ENCODE results near the gene SLC38A10.

The SLC38A10 gene

DNA sequence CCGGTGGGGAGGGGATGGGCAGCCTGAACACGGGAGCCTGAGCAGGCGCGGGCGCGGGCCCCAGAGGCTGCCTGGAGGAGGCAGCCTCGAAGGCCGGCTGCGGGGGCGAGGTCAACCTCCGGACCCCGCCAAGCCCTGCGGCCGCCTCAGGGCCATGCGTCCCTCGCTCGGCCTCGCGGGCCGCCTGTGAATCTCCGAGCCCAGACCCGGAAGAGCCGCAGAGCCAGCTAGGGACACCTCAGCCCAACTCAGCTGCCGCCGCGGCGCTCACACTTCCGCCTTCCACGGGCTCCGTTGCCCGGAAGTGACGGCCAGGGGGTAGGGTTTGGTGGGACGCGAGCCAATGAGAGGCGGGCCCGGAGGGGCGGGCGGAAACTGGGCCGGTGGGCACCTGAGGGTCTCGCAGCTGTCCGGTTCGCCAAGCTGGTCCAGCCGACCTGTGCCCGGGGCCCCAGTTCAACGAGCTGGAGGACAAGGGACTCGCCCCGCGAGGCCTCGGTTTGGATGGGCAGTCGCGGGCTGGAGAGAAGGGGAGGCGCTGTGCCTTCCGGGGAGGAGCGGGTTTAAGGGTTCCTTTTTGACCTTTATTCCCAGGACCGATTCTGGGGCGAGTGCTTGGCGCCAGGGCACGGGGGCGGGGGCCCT, at the start of gene SLC38A10:
Gene SLC38A10 (minus strand): TSS at position 277 of the 645 bp plus-strand sequence. CDS start 386 bp downstream, outside the sequence.
- intact Hi-C loops (cut with DNase I) = no loop called here
- peak; percentile 87 to 99 (median 93) for DNase-seq

DNA sequence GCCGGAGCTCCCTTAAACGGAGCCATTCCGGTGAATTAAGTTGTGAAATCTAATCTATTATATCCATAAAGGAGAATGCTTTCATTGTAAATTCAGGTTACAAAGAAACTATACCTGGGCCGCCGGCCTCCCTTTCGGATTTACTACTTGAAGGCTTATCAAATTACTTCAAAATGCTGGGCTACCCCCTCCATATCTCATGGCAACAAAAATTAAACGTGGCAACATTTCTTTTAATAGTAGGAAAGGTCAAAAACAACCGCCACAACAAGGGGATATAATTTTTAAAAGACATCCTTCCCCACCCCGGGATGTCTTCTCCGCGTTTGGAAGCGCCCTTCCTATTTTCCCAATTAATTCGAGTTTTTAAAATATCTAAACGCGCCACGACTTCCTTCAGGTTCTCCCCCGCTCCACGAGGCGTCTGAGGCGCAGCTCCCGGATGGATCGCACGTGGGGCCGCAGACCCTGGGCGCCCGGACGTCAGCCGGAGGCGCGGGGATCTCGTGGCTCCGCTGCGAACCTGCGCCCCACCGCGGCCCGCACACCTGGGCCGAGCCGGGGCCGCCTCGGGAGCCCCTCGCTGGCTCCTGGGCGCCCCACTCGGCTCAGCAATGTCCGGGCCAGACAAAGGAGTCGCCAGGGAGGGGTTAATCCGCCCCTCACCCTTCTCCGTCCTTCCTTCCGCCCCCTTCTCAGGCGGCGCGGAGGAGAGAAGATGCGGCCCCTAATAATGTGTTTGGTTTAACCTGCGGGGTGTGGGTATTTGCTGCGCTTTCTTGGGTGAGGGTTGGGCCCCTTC, 47.4 kb upstream of the SLC38A10 start:
- intact Hi-C loops (cut with DNase I) = no loop called here
- no peak for DNase-seq

DNA sequence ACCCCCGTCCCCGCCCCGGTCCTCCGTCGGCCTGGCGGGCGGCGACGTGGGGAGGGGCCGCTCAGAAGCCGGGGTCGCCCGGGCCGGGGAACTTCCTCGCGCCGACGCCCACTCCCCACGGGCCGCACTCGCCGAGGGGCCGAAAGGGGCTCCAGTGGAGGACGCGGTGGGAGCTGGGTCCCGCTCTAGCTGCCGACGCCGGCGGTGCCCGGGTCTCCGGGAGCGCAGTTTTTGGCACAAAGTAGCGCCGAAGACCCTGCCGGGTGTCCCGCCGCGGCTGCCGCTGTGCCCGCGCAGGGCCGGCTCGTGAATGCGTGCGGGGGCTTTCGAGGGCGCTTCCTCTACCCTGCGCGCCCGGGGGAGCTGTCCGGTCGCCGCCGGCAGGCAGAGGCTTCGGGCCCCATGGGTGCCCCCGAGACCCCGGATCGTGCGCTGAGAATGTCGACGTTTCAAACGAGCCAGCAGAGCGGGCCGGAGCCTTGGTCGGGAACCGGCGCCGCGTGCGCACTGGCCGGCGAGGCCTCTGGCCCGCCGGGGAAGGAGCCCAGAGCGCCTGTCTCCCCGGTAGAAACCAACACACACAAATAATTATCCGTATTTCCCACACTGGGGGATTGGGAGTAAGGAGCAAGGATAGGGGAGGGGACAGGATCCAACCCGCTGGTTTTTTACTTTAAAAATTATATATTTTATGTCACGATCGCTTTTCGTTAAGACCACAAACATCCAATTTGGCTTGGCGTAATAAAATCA, 46.6 kb upstream of the SLC38A10 start:
- no peak for DNase-seq
- intact Hi-C loops (cut with DNase I) = no loop called here

DNA sequence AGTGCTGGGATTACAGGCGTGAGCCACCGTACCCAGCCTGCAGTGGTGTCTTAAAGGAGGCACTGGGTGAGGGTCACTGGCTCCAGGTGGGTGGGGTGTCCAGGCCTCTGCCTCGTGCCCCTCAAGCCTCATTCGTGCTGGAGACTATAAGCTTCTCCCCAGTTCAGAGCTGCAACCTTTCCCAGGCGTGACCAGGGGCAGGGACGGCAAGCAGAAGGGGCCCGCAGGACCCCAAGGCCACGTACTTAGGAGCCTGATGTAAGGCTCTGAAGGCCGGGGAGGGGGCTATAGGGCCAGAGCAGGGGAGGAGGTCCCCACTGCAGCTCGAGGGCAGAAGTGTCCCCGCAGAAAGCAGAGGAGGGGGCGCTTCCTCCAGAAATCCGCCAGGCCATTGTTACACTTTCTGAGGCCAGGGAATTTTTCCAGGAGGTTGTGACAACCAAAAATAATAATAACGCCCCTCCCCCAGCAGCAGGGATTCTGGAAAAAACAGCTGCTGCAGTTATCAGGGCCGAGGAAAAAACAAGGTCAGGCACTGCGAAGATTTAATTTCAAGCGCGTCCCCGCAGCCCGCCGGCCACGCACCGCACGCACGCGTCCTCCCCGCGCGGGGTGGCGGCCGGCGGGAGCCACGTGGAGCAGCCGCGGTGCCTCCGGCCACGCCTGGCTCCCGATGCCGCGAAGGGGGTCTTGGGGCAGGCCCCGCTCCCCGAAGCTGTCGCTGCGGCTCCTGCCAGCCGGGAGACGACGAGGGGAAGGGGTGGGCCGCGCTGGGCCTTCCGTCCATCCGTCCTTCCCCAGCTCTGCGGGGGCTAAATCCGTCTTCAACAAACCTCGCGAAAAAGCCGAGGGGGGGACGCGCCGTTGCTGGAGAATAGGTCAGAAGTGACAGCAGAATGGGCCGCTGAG, 45.8 kb upstream of the SLC38A10 start:
- DNase-seq = no peak
- intact Hi-C loops (cut with DNase I) = no loop called here

DNA sequence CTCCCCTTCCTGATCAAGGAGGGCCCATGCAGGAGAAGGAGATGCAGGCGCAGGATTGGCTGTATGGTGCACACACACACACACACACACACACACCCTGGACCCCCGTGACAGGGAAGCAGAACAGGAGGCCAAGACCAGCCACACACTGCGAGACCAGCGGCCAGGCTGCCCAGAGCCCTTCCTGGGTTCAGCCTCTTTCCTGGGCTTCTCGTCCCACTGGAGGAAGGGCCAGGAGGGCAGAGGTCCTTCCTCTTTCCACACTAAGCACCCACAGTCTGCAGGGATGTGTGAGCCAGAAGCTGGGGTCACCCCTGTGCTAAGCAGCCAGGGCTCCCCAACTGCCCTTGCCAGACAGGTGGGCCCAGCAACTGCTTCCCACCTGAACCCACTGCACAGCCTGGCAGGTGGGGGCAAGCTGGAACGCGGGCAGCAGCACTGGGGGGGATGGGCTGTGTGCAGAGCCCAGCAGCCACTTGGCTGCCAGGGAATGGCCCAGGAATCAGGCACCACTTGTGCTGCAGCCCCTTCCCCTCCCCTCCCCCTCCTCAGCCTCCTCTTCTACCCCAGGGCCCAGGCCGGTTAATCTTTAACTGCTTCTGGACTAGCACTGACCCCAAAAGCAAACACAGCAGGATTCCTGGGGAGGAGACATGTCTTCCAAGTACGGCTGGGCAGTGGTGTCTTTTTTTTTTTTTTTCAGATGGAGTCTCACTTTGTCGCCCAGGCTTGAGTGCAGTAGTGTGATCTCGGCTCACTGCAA, 44.6 kb upstream of the SLC38A10 start:
- DNase-seq = no peak
- intact Hi-C loops (cut with DNase I) = no loop called here

DNA sequence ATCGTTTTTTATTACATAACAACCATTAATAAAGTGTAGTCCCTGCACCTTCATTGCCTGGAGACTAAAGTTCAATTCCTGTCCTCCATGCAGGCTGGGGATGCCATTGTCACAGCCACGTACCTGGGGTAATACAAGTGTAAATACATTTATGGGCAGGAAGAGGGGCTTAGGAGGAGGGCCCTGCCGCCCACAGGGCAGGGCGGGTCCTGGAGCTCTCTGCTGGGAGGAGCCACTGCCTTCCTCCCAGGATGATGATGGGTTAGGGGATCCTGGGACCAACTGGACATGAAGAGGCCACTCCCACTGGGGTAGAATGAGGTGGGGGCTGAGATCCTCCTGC, 44.1 kb upstream of the SLC38A10 start:
- no peak for DNase-seq
- intact Hi-C loops (cut with DNase I) = no loop called here

GRCh38 chr17:81338274-81339190, 43.4 kb upstream of the SLC38A10 start:
- intact Hi-C loops (cut with DNase I) = no loop called here

GRCh38 chr17:81337476-81337879, 42.4 kb upstream of the SLC38A10 start:
- intact Hi-C loops (cut with DNase I) = no loop called here

More at GRCh38 chr17:81338274-81339190, 43.4 kb upstream of the SLC38A10 start:
- DNase-seq = no peak

GRCh38 chr17:81336930-81337325, 41.8 kb upstream of the SLC38A10 start:
- intact Hi-C loops (cut with DNase I) = no loop called here
- DNase-seq = no peak

More at GRCh38 chr17:81337476-81337879, 42.4 kb upstream of the SLC38A10 start:
- DNase-seq = no peak

DNA sequence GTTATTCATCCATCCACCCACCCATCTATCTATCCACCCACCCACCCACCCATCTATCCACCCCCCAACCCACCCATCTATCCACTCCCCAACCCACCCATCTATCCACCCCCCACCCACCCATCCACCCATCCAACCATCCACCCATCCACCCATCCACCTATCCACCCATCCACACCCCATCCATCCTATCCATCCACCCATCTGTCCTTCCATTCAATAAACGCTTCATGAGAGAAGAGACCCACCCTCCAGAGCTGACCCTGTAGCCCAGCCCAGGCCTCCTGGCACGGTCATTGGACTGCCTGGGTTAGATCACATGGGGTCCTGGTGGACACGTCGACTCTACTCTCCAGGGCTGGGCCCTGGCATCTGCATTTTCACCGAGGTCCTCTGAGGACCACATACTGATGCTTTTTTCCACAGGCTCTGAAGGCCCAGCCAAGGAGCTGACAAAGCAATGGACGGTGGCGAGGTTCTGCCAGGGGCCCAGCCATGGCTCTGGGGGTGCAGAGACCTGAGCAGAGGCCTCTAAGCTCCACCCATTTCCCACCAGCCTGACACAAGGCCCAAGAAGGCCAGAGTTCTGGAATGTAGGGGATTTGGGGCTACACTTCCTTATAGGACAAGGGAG, 41.3 kb upstream of the SLC38A10 start:
- DNase-seq = no peak
- intact Hi-C loops (cut with DNase I) = no loop called here

- DNase-seq = no peak
- intact Hi-C loops (cut with DNase I) = no loop called here
Observed at GRCh38 chr17:81335773-81336157, 40.7 kb upstream of the SLC38A10 start.

GRCh38 chr17:81334987-81335772, 40.1 kb upstream of the SLC38A10 start:
- DNase-seq = no peak
- intact Hi-C loops (cut with DNase I) = no loop called here

DNA sequence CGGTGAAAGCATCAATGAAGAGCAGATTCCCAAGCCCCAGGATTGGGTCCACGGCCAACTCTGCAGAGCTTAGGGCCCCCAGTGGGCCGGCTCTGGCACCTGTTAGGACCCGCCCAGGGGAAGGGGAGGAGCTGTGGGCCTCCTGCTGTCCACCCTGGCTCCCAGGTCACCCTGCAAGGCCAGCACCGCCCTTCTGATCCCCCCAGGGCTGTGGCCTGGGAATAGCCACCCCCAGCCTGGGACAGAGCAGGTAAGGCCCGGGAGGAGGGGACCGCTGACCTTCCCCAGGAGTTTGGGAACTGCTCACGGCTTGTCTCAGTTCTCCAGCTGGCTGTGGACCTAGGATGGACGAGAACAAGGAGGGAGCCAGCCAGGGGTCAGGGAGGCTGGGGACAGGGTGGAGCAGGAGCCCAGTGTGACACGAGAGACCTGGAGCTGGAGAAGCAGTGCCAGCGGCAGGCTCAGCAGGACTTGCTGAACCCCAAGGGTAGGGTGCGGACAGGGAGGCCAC, 39.3 kb upstream of the SLC38A10 start:
- intact Hi-C loops (cut with DNase I) = no loop called here
- no peak for DNase-seq

- intact Hi-C loops (cut with DNase I) = no loop called here
Observed at GRCh38 chr17:81333616-81334368, 38.7 kb upstream of the SLC38A10 start.

DNA sequence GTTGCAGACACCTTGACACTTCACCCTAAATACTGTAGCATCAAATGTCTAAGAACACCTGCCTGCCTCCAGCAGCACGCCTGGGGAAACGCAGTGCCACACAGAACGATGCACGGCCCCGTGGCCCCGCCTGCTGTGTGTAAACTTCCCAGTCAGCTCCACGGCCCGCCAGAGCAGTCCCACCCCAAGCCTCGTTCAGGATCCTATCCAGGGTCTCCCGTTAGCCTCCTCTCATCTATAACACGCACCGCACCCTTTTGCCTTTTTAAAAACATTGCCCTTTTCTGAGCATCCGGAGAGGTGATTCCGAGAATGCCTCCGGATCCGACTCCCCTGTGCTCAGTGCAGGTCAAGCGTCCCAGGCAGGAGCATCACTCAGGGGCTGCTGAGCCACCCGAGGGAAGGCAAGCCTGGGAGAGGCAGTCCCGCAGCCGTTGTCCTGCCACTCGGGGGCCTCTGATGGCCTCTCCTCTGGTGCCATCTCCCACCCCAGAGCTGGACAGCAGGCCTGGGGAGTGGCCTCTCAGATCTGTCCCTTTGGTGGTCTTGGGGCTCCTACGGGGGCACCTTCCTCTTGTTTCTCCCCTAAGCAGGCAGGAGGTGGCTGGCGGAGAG, 37.9 kb upstream of the SLC38A10 start:
- intact Hi-C loops (cut with DNase I) = no loop called here
- DNase-seq = no peak

More at GRCh38 chr17:81333616-81334368, 38.7 kb upstream of the SLC38A10 start:
- DNase-seq = no peak

All from posterior cingulate gyrus (tissue), 11 donors.